HepG2 (cell line): Measurements from ENCODE around the gene ZNF575. TPM values are rescaled to one million over a fixed set of nuclear protein-coding genes. Genes with fewer than 3 reads are reported as not detected.

Source experiments
- ETV5 ChIP-seq: IDR thresholded peaks from 2 replicates; pipeline ENCODE4 v1.6.1; 2018; ENCODE audit warnings: missing biosample characterization, missing genetic modification reagents, inconsistent platforms, borderline replicate concordance
- FOXA3 ChIP-seq: IDR thresholded peaks from 2 replicates; pipeline ENCODE4 v1.6.1; 2016; ENCODE audit warnings: missing genetic modification reagents, missing compliant biosample characterization
- HIVEP1 ChIP-seq: sonication (generic); formaldehyde crosslinking; IDR thresholded peaks from 2 replicates; pipeline ENCODE4 v1.4.0; 2020; ENCODE audit warnings: mild to moderate bottlenecking, missing genetic modification reagents
- JUNB ChIP-seq: sonication (generic); formaldehyde crosslinking; IDR thresholded peaks from 2 replicates; pipeline ENCODE4 v1.8.0; 2022; ENCODE audit warnings: missing genetic modification reagents, mild to moderate bottlenecking, borderline replicate concordance
- MXD4 ChIP-seq: IDR thresholded peaks from 2 replicates; pipeline ENCODE4 v1.6.1; 2016; ENCODE audit warnings: mild to moderate bottlenecking, missing biosample characterization, missing genetic modification reagents
- NFRKB ChIP-seq: fragments of 450-650 bp; IDR thresholded peaks from 2 replicates; pipeline ENCODE4 v1.6.1; 2017
- POLR2A ChIP-seq, 2 experiments: IDR thresholded peaks; 2 replicates each; pipeline ENCODE4 v1.6.1; 2011; ENCODE audit warnings: low read depth in 2 of 2, low read length in 2 of 2, mild to moderate bottlenecking in 1 of 2, moderate library complexity in 1 of 2; ENCODE audit not compliant: insufficient read depth in 1 of 2
- RELA ChIP-seq: sonication (generic); formaldehyde crosslinking; IDR thresholded peaks from 2 replicates; pipeline ENCODE4 v1.4.0; 2020; ENCODE audit warnings: missing genetic modification reagents
- SOX5 ChIP-seq: IDR thresholded peaks from 2 replicates; pipeline ENCODE4 v1.6.1; 2016; ENCODE audit warnings: borderline replicate concordance
- TBX2 ChIP-seq: sonication (generic); formaldehyde crosslinking; IDR thresholded peaks from 2 replicates; pipeline ENCODE4 v1.5.0; 2020; ENCODE audit warnings: missing genetic modification reagents, mild to moderate bottlenecking, borderline replicate concordance
- YEATS2 ChIP-seq: sonication (generic); formaldehyde crosslinking; IDR thresholded peaks from 2 replicates; pipeline ENCODE4 v1.4.0; 2020; ENCODE audit warnings: missing genetic modification reagents, borderline replicate concordance
- ZFY ChIP-seq: sonication (generic); formaldehyde crosslinking; IDR thresholded peaks from 2 replicates; pipeline ENCODE4 v1.4.0; 2020; ENCODE audit warnings: missing genetic modification reagents
- ZNF180 ChIP-seq: sonication (generic); formaldehyde crosslinking; IDR thresholded peaks from 2 replicates; pipeline ENCODE4 v1.4.0; 2020; ENCODE audit warnings: low read depth, missing genetic modification reagents, borderline replicate concordance
- ZNF205 ChIP-seq: IDR thresholded peaks from 2 replicates; pipeline ENCODE4 v1.6.1; 2018; ENCODE audit warnings: missing biosample characterization, missing genetic modification reagents
- ZNF292 ChIP-seq: sonication (generic); formaldehyde crosslinking; IDR thresholded peaks from 2 replicates; pipeline ENCODE4 v1.8.1; 2022; ENCODE audit warnings: mild to moderate bottlenecking, low read depth, missing genetic modification reagents, borderline replicate concordance
- polyA plus RNA-seq, 8 experiments: library from polyadenylated mRNA; depleted of rRNA in 3 of 8; stranded (reverse) in 7 of 8; unstranded in 1 of 8; fragments of >200 nt; fragmentation: Illumina TruSeq in 4 of 8; extraction: Trizol in 4 of 8; gene quantifications; 2 replicates each; pipeline versions ENCODE4 v1.2.1 to v1.2.3, GENCODE V29; 2011 to 2016; ENCODE audit warnings: low read depth in 4 of 8, missing spikeins in 1 of 8, mixed read lengths in 1 of 8; ENCODE audit not compliant: insufficient read depth in 1 of 8
- total RNA-seq, 5 experiments: library from RNA; depleted of rRNA; stranded (reverse); fragments of >200 nt; fragmentation: Illumina TruSeq; extraction: Trizol; gene quantifications; 2 replicates each; pipeline ENCODE4 v1.2.3, GENCODE V29; 2016; ENCODE audit warnings: low read depth in 1 of 5
- TF ChIP-seq, protein P1 (sequence below): sonication (generic); formaldehyde crosslinking; IDR thresholded peaks from 2 replicates; pipeline ENCODE4 v1.4.0; 2020; ENCODE audit warnings: missing genetic modification reagents
- TF ChIP-seq, protein P2 (sequence below): sonication (generic); formaldehyde crosslinking; IDR thresholded peaks from 2 replicates; pipeline ENCODE4 v1.5.0; 2020; ENCODE audit warnings: mild to moderate bottlenecking, missing genetic modification reagents, borderline replicate concordance
- TF ChIP-seq, protein P3 (sequence below): IDR thresholded peaks from 2 replicates; pipeline ENCODE4 v1.6.1; 2016; ENCODE audit warnings: mild to moderate bottlenecking
- TF ChIP-seq, protein P4 (sequence below), 2 experiments: sonication (generic) in 1 of 2; formaldehyde crosslinking in 1 of 2; IDR thresholded peaks; 2 replicates each; pipeline versions ENCODE4 v1.5.1 to v1.6.1; 2011 to 2020; ENCODE audit warnings: borderline replicate concordance in 1 of 2, low read depth in 1 of 2, low read length in 1 of 2, mild to moderate bottlenecking in 1 of 2, missing genetic modification reagents in 1 of 2, moderate library complexity in 1 of 2

ZNF575 gene
- total and polyA plus RNA-seq, 2 of the 13 experiments (the other 11 are each of a cell fraction or from before 2014, with no cell fraction given), result 0.17 to 0.27 TPM

DNA sequence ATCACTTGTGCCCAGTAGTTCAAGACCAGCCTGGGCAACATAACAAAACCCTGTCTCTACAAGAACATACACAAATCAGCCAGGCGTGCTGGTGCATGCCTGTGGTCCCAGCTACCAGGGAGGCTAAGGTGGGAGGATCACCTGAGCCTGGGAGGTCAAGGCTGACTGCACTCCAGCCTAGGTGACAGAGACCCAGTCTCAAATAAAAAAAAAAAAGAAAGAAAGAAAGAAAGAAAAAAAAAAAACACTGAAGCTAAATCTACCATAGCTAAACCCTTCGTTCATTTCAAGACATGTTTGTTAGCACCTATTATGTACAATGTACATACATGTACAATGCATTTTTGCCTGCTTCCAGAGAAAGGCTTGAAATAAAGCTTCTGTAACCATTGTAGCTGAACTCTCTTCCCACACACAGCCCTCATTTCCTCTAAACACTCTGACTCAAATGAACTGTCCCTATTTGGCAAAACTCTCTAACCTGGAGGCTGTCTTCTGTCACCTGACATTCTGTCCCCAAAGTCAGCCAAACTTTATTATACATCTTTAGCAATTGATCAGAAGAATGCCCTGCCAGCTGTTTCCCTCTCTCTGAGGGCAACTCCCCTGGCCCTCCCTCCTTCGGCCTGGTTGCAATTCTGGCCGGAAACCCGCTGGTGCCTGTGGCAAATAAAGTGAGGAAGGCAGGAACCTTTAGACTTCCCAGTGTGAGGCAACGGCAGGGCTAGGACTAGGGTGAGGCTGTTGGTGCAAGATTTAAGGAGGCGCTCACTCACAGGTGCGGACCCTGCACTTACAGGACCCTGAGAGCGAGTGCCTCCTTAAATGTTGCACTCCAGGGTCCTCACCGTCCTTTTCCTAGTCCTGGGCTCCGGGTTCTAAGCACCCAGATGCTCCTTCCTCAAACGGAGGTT, 7.8 kb upstream of the ZNF575 start (continued):
- TF ChIP-seq ZNF205 (CRISPR knock-in tag), result no peak
- TF ChIP-seq, protein P1, sequence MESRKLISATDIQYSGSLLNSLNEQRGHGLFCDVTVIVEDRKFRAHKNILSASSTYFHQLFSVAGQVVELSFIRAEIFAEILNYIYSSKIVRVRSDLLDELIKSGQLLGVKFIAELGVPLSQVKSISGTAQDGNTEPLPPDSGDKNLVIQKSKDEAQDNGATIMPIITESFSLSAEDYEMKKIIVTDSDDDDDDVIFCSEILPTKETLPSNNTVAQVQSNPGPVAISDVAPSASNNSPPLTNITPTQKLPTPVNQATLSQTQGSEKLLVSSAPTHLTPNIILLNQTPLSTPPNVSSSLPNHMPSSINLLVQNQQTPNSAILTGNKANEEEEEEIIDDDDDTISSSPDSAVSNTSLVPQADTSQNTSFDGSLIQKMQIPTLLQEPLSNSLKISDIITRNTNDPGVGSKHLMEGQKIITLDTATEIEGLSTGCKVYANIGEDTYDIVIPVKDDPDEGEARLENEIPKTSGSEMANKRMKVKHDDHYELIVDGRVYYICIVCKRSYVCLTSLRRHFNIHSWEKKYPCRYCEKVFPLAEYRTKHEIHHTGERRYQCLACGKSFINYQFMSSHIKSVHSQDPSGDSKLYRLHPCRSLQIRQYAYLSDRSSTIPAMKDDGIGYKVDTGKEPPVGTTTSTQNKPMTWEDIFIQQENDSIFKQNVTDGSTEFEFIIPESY (CRISPR knock-in tag), result no peak
- TF ChIP-seq ETV5 (CRISPR knock-in tag), result peak; percentile 90
- no peak for TF ChIP-seq ZNF180 (CRISPR knock-in tag)
- TF ChIP-seq SOX5 (CRISPR knock-in tag), result peak; percentile 17; the same call in 1 of the 2 replicates
- TF ChIP-seq ZNF292, result 0 out of 2 replicates have a peak, but pooled peaks have one; percentile 70
- TF ChIP-seq, protein P2, sequence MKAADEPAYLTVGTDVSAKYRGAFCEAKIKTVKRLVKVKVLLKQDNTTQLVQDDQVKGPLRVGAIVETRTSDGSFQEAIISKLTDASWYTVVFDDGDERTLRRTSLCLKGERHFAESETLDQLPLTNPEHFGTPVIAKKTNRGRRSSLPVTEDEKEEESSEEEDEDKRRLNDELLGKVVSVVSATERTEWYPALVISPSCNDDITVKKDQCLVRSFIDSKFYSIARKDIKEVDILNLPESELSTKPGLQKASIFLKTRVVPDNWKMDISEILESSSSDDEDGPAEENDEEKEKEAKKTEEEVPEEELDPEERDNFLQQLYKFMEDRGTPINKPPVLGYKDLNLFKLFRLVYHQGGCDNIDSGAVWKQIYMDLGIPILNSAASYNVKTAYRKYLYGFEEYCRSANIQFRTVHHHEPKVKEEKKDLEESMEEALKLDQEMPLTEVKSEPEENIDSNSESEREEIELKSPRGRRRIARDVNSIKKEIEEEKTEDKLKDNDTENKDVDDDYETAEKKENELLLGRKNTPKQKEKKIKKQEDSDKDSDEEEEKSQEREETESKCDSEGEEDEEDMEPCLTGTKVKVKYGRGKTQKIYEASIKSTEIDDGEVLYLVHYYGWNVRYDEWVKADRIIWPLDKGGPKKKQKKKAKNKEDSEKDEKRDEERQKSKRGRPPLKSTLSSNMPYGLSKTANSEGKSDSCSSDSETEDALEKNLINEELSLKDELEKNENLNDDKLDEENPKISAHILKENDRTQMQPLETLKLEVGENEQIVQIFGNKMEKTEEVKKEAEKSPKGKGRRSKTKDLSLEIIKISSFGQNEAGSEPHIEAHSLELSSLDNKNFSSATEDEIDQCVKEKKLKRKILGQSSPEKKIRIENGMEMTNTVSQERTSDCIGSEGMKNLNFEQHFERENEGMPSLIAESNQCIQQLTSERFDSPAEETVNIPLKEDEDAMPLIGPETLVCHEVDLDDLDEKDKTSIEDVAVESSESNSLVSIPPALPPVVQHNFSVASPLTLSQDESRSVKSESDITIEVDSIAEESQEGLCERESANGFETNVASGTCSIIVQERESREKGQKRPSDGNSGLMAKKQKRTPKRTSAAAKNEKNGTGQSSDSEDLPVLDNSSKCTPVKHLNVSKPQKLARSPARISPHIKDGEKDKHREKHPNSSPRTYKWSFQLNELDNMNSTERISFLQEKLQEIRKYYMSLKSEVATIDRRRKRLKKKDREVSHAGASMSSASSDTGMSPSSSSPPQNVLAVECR, result peak; percentile 64; the same call in 1 of the 2 replicates
- 0 out of 2 replicates have a peak, but pooled peaks have one; percentile 16 for TF ChIP-seq HIVEP1 (CRISPR knock-in tag)
- TF ChIP-seq RELA, result no peak
- no peak for TF ChIP-seq NFRKB
- TF ChIP-seq MXD4 (CRISPR knock-in tag), result no peak
- TF ChIP-seq ZFY (CRISPR knock-in tag), result peak; percentile 51
- TF ChIP-seq TBX2 (CRISPR knock-in tag), result peak; percentile 46; the same call in 1 of the 2 replicates
- peak in 1 of 2 experiments; percentile 44; a peak in 1 of 4 replicates for TF ChIP-seq POLR2A (IDR thresholded peaks at IDR 0.05; ENCODE audit: insufficient read depth in 1 of 2, low read depth in 2 of 2, low read length in 2 of 2)
- TF ChIP-seq JUNB (CRISPR knock-in tag), result no peak
- TF ChIP-seq FOXA3, result peak; percentile 38
- TF ChIP-seq, protein P3, sequence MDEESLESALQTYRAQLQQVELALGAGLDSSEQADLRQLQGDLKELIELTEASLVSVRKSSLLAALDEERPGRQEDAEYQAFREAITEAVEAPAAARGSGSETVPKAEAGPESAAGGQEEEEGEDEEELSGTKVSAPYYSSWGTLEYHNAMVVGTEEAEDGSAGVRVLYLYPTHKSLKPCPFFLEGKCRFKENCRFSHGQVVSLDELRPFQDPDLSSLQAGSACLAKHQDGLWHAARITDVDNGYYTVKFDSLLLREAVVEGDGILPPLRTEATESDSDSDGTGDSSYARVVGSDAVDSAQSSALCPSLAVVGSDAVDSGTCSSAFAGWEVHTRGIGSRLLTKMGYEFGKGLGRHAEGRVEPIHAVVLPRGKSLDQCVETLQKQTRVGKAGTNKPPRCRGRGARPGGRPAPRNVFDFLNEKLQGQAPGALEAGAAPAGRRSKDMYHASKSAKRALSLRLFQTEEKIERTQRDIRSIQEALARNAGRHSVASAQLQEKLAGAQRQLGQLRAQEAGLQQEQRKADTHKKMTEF (CRISPR knock-in tag), result peak; percentile 52
- peak; percentile 55; the same call in 1 of the 2 replicates for TF ChIP-seq YEATS2 (CRISPR knock-in tag)
- TF ChIP-seq, protein P4, sequence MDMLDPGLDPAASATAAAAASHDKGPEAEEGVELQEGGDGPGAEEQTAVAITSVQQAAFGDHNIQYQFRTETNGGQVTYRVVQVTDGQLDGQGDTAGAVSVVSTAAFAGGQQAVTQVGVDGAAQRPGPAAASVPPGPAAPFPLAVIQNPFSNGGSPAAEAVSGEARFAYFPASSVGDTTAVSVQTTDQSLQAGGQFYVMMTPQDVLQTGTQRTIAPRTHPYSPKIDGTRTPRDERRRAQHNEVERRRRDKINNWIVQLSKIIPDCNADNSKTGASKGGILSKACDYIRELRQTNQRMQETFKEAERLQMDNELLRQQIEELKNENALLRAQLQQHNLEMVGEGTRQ (IDR thresholded peaks at IDR 0.05; ENCODE audit: low read depth, low read length), result no peak
- TF ChIP-seq, protein P4 (CRISPR knock-in tag; IDR thresholded peaks at IDR 0.05; ENCODE audit: borderline replicate concordance), result no peak
